NCI-H1694 treated with DMSO at 0.1 percent for 48 hours (cell line): ENCODE data around the gene HOXA9.

Source experiments
- DNase-seq: peaks from one replicate; lab custom pipeline; 2025; lab: John Stamatoyannopoulos, UW

HOXA9 gene

GRCh38 chr7:27141137-27141922 lies 24.0 kb downstream of the HOXA9 start:
- DNase-seq, result no peak

- DNase-seq, result no peak
Observed at GRCh38 chr7:27140126-27140857, 25.0 kb downstream of the HOXA9 start.

DNA sequence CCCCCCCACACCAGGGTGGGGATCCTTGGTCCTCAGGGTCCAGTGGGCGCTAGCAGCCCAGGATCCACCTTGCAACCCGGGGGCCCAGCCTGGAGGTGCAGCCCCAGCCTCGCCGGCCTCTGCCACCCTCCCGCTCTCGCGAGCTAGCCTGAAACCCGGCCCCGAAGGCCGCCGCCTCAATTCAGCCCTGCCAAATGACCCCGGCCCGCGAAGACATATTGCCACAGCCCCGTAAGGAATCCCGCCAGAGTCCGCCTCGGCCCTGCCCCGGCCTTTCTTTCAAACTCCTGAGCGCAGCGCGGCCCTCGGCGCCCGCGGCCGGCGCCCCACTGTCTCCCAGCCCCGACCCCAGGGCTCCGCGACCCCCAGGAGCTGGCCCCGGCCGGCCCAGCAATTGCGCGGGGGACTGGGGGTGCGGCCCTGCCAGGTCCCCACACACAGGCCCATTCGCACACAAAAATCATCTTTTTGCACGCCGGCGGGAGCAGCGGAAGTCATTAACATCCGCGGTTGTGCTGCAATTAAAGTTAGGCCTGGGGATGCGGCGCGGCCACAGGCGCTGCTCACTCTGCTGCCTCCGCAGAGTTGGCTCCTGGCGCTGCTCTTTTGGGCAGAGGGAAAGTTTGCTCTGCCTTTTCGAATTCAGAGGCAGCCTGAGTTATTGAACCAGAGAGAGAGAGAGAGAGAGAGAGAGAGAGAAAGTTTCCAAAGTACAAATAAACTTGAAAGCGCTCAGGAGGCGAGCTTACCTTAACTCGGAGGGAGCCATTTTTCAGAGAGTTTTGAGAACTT lies 25.8 kb downstream of the HOXA9 start:
- no peak for DNase-seq

DNA sequence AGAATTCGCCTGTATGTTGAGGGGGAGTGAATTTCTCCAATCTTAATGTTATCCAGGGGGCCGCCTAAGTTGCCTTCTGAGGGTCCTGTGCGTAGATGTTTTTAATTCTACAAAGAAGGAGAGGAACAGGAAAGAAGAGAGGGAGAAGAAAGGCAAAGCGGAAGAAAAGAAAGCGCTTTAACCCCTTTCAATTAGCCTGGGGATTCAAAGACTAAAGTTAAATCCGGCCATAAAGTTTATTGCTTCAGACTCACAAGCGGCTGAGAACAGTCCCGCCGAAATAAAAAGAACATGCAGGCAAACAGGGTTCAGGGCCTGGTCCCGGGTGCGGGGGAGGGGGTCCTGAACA lies 26.4 kb downstream of the HOXA9 start:
- DNase-seq, result no peak

- no peak for DNase-seq
Observed at GRCh38 chr7:27138472-27138871, 26.9 kb downstream of the HOXA9 start.

DNA sequence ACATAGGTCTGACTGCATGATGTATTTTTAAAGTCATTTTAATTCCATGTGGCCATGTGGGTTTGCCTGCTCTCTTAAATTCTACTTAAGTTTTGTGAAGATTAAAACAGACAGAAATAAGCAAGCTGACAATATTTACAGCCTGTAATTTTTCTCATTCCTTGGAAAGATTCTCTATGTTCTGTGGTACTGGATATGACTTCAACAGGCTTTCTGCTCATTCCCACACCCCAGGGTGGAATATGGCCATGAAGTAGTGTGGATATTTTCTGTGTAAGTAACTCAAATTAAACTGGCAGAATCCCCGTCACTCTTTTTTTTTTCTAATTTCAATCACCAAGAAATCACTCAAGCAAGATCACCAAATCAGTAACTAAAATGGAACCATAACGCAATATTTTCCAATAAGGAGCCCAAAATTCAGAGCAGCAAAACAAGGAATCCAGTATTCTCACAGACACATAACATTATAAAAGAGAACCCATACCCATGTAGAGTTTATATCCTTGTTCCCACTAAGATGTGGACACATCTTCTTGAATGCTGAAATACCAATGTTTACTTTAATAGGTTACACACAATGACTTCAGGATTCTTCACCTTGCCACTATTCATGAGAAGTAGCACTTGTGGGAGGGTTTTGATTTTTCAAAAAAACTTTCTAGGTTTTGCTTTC lies 27.6 kb downstream of the HOXA9 start:
- DNase-seq, result no peak

DNA sequence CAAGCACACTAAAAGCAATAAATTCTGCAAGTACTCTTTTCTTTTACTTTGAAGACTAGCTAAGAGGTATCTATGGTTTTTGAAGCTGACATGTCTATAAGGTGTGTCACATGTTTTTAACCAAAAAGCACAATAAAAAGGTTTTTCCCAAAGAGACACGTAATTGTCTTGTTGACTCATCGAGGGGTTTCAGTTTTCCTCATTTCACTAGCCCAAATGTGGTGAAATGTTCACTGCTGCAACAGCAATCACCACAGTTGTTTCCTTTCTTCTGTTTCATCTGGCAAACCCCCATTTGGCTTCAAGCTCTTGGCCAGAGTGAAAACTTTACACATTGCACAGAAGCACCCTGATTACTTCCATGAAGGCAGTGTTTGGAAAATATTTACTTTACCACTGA lies 30.9 kb downstream of the HOXA9 start:
- DNase-seq, result no peak

DNA sequence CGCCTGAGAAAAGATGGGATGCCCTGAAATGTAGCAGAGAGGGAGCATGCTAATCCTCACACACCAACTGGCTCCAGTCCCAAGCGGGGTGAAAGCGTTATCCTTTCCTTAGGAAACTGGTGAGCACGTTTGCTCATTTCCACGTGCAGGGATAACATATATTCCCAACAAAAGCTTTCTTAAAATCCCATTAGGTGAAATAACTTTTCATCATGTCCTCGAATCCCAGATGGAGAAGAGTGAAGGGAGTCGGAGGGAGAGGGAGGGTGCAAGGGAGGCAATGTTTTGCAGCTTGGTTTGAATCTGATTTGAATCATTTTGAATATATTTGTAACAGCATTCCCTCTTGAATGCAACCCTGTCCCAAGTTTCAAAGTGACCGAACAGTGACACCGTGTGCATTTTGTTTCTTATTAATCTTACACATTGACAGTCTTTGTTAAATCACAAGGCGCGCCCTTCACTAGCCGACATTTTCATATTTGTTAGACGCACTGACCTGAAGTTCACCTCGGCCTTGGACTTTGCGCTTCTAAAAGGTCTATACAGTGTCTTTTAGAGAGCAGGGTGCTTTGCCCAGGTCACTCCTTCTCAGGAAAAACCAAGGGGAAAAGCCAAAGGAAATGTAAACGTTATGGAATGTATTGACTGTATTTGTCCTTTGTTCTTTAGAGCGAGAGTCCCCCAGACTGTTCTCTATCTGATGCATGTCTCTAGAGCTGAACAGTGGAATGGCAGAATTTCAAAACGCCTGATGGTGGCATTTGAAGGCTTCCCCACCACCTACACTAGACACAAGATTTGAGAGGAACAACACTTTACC lies 31.7 kb downstream of the HOXA9 start:
- no peak for DNase-seq

- no peak for DNase-seq
Observed at GRCh38 chr7:27132978-27133377, 32.4 kb downstream of the HOXA9 start.

DNA sequence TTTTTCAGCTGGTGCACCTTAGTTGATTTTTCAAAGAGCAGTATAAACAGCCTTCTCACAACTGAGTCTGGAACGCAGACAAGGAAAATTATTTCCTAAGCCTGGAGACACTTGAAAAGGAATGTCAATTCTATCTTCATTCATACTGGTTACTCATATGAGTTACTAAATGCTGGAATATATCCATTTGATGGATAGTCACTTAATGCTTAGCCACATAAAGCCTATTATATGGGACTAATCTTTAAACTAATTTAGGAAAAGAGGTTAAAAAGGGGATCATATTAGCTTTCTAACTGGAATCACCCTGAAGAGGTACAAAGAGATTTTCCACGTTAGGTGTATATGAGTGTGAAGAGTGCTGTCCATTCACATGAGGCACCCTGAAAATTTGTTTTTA lies 33.1 kb downstream of the HOXA9 start:
- DNase-seq, result no peak

DNA sequence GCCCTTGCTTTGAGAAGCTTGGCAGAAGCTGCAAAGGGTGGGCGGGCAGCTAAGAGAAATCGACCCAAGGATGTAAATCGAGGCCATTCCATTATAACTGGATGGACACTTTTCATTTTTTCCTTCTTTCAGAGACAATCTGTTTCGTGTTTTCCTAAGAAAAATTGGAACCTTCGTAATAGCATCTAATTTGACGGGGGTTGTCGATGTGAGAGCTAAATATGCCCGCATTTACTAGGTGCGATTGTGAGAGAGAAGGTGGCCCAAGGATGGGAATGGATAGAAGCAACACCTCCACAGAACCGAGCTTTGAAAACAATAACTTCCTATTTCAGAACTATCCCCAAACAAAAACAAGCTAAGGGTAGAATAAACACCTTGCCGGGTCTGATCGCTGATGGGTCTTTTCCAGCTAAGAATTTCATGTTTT lies 33.9 kb downstream of the HOXA9 start:
- no peak for DNase-seq

DNA sequence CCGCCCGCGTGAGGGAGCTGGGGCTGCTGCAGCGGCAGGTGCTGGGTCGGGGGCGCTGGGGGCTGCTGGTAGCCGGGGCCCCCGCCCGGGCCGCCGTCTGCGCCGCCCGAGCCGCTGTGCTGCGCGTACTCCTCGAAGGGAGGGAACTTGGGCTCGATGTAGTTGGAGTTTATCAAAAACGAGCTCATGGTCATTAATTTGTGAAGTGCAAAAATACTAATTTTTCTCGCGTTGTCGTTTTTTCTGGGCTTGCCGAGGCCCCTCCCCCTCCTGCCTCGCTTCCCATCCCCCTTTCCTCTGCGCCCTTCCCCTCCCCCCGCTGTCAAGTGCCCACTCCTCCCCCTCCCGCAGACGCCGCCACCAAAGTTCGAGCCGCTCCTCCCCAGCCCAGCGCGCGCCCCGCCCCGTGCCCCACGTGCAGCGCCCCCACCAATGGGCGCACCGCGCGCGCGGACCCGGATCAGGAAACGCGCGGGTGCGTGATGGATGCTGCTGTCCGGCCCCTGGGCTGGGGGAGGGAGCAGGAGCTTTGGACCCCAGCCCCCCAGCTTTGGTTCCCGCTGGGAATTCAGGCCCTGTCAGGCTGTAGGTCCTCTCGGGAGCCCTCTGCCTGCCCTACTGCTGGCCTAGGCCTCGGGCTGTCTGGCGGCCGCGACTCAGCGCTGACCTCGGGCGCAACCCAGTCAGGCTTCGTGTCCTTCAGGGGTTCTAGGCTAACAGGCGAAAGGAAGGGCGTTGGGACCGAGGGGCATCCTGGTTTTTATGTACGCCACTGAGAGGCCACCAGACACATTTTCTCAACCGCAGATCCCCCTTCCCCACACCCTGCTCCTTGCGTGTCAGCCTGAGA lies 34.6 kb downstream of the HOXA9 start, which contains the start of gene HOXA4:
HOXA4 (minus strand) TSS at position 218 of the 850 bp plus-strand sequence; CDS start at position 194, 24 bp downstream.
- no peak for DNase-seq

GRCh38 chr7:27129729-27130539 lies 35.4 kb downstream of the HOXA9 start:
- DNase-seq, result no peak

- DNase-seq, result no peak
Observed at GRCh38 chr7:27128776-27129728, 36.3 kb downstream of the HOXA9 start.

GRCh38 chr7:27128034-27128433 lies 37.3 kb downstream of the HOXA9 start:
- DNase-seq, result no peak

DNA sequence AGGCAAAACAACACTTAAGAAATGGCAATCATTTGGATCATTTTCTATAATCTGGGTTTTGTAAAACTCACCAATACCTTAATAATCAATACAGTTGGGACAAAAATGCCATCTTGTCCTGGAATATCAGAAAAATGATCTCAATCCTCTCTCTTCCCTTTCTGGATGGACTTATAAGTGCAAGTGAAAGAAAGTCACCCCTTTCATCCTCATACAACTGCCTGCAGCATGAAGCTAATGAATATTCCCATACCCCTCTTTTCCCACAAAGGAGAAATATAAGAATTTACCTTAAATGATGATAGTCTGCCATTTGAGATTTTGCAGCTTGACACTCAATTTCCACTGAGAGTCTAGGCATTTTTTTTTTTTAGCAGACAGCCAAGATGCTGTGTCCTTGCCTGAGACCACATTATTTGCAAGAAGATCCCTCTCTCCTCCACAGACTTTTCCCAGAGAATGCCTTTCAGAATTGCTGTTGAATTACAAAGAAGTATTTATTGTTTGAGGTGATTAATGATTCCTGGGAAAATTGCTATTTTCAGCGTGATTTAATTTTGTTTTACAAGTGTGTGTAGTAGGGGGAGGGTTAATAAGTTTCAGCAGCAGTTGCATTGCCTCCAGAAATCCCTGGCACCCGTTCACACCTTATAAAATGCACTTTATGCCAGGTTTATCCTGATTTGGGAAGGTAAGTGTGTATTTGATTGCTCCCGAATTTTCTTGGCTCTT lies 38.6 kb downstream of the HOXA9 start:
- no peak for DNase-seq

- no peak for DNase-seq
Observed at GRCh38 chr7:27125986-27126394, 39.3 kb downstream of the HOXA9 start.
